HFF-Myc (cell line): Measurements from ENCODE around the gene LAMA5.

Experiments
- DNase-seq: peaks from one replicate; pipeline ENCODE4 v3.0.0-alpha.2; 2011; ENCODE audit warnings: low read depth; ENCODE audit errors: extremely low read depth
- H3K4me3 ChIP-seq: replicated peaks from 2 replicates; pipeline ENCODE4 v1.5.1; 2011; ENCODE audit warnings: low read depth, mild to moderate bottlenecking, control low read depth, low read length
- TF ChIP-seq, protein P1 (sequence below): IDR thresholded peaks from 2 replicates; pipeline ENCODE4 v1.5.1; 2012; ENCODE audit warnings: mild to moderate bottlenecking, low read depth, low read length, control low read depth; ENCODE audit errors: missing control alignments

The LAMA5 gene

DNA sequence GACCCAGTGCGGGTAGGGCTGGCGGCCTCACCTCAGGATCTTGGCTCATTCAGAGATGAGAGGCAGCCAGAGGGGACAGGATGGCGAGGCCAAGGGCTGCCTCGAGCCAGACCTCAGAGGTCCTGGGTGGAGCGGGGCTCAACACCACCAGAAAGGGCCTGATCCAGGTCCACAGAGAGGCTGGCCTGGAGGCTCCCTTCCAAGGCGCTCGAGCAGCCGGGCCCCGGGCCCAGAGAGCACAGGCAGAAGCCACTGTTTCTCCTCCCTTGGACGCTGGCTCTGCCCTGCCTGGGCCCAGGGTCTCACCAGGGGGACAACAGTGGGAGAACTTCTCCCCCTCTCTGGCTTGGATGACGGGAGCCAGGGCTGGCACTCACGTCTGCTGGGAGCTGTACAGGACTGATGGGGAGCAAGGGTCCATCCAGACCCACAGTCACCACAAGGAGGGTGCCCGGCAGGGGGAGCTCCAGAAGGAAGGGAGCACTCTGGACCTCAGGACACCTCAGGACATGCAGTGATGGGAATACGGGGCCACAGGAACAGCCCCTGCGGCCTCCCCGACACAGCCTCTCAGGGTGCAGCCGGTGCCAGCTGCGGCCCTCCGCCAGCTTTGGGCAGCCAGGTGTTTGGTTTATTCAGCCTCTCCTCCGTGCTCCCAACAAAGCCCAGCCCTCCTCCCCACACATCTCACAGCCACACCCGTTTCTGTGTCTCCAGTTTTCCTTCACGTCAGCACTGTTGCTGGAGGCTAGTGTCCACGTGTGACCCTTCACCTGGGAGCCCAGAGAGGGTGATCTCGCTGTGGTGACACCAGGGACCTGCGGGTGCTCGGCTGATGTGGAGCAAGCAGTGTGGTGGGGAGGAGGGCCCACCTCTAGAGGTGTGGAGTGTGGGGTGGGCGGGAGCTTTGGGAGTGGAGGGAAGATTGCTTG, 28.5 kb upstream of the LAMA5 start:
- TF ChIP-seq, protein P1, sequence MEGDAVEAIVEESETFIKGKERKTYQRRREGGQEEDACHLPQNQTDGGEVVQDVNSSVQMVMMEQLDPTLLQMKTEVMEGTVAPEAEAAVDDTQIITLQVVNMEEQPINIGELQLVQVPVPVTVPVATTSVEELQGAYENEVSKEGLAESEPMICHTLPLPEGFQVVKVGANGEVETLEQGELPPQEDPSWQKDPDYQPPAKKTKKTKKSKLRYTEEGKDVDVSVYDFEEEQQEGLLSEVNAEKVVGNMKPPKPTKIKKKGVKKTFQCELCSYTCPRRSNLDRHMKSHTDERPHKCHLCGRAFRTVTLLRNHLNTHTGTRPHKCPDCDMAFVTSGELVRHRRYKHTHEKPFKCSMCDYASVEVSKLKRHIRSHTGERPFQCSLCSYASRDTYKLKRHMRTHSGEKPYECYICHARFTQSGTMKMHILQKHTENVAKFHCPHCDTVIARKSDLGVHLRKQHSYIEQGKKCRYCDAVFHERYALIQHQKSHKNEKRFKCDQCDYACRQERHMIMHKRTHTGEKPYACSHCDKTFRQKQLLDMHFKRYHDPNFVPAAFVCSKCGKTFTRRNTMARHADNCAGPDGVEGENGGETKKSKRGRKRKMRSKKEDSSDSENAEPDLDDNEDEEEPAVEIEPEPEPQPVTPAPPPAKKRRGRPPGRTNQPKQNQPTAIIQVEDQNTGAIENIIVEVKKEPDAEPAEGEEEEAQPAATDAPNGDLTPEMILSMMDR = no peak
- no peak overlapping the region for H3K4me3 ChIP-seq
- no peak for DNase-seq

DNA sequence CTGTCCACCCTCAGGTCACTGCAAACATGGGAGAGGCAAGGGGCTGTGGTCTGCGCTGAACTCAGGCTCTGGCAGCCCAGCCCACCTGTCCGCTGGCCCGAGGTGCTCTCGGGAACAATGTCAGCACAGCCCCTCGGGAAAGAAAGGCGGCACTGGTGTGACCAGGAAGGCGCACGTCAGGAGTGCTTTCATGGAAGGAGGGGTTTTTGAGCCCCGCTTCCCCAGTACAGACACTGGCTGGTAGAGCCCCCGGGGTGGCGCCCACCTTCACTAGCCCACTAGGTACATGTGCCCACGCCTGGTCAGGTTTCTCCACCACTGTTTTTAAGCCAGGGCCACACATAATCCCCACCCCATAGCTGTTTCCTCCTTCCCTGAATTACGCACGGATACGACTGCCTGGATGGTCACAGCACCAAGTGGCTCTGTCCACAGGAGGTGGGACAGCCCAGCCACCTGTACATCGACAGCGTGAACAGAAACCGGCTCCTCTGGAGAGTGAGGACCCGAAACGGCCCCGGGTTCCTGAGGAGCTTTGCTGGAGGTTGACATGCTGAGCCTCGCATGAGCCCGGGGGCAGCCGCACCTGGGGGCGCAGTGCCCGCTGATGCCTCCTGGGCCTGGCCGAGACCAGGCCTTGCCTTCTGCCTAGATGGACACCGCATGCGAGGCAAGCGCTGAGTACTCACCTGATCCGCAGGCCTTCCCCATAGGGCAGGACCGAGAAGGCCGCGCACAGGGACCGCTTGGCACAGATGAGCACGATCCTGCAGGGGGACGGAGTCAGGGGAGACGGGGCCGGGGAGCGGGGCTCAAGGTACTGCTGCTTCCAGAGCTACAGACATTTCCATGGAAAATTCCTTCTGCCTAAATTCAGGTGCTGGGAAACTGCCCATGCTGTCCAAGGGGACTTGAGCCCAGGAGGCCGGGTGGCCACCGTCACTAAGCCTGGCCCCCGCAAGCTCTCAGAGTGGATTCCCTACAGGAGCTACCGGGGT, 27.4 kb upstream of the LAMA5 start:
- no peak for DNase-seq
- TF ChIP-seq, protein P1 = no peak

DNA sequence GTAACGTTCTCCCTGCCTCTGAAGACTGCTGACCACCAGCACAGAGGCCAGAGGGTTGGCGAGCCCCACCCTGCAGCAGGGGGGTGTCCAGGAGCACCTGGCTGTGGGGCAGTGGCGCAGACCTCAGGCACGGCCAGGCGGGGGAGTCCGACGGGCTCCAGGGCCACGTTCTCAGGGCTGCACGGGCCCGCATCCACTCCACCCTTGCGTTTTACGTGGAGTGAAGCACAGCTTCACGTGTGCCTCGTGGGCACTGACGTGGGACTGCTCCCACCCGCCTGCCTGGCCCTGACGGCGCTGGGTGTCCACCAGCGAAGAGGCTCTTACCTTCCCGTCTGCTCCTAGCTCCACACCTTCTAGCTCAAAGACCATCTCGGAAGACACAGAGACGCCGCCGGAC, 26.7 kb upstream of the LAMA5 start:
- no peak overlapping the region for H3K4me3 ChIP-seq
- TF ChIP-seq, protein P1 = no peak
- no peak for DNase-seq

More for the DNA sequence above, 27.4 kb upstream of the LAMA5 start:
- no peak overlapping the region for H3K4me3 ChIP-seq

DNA sequence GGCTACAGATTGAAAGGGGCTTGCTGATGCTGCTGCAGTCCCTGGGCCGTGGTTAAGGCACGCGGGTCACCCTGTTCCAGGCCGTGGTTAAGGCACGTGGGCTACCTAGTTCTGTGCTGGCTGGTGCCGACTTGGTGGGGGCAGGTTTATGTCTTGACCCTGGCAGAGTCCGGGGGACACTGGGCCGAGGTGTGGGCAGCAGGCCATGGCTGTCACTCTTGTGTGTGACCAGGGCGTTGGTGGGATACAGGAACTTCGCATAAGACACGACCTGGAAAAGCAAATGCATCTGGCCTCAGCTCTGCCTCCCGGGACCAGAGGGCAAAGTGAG, 26.2 kb upstream of the LAMA5 start:
- no peak for DNase-seq
- TF ChIP-seq, protein P1 = no peak
- H3K4me3 ChIP-seq = no peak overlapping the region

DNA sequence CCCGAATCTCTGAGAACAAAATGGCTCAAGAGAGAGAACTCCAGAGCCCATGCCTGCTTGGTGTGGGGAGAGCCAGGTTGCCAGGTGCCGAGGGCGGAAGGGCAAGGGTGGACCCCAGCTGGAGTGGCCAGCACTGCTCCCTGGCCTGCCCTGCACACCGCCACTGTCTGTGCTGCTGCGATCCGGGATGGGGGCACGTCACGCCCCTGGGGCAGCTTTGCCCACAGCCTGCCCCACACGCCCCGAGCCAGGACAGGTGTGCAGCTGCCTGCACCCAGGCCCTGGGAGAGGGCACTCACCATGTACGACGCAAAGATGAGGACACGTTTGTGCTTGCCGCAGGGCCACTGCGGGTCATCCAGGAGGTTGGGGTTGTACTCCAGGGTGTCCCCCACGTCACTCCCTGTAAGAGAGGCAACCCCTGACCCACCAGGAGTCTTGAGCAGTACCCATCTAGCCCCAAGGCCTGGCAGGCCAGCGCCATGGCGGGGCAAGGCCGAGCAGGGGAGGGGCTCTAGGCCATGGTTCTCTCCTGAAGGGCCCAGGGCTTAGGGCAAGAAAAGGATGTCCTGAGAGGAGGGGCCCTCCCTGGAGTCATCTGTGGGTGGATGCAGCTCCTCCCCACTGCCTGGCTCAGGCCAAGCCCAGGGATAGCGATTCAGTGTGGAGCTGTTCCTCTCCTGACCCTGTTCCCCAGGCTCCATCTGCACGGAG, 25.7 kb upstream of the LAMA5 start:
- DNase-seq = no peak
- no peak overlapping the region for H3K4me3 ChIP-seq
- TF ChIP-seq, protein P1 = no peak

DNA sequence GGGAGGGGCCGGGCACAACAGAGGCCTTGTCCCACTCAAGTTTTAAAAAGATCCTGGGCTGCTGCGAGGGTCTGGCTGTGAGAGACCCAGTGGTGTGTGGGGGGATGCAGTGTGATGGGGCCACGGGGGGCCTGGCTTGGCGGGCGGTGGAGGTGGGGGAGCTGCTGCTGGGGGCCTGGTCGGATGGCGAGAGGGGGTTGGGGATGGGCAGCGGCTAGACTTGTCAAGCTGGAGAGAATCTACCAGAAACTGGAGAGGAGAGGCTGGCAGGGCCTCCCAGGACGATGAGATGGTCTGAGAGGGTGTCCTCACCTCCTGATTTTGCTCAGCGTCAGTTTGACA, 24.9 kb upstream of the LAMA5 start:
- TF ChIP-seq, protein P1 = no peak
- H3K4me3 ChIP-seq = no peak overlapping the region
- DNase-seq = no peak
